ENCODE data around the gene PSME1.

The PSME1 gene

GRCh38 chr14:24172261-24172860 lies 36.4 kb downstream of the PSME1 start:
- Histone ChIP-seq H3K27ac (ENCODE audit: low read depth in 2 of 2, low read length in 2 of 2) (no peak overlapping the region), H3K4me3 (ENCODE audit: low read length in 2 of 2) (peak overlapping the region; percentile 6 to 44)

GRCh38 chr14:24172871-24173281 lies 36.9 kb downstream of the PSME1 start:
- no peaks in the 10 kb centered on the region for H3K27me3 ChIP-seq (ENCODE audit: control insufficient read depth in 2 of 2, insufficient read depth in 2 of 2, low read length in 2 of 2)
- H3K36me3 ChIP-seq (ENCODE audit: control insufficient read depth in 2 of 2, insufficient read depth in 2 of 2, low read length in 2 of 2) = peaks cover 9 to 28% of the 10 kb centered on the region in 2 donors
- H3K9ac ChIP-seq (ENCODE audit: low read depth in 1 of 2, low read length in 2 of 2) = no peak overlapping the region
- no peak overlapping the region for H3K27ac ChIP-seq (ENCODE audit: low read depth in 2 of 2, low read length in 2 of 2)
- no peak overlapping the region for H3K4me3 ChIP-seq (ENCODE audit: low read length in 2 of 2)
- H3K9me3 ChIP-seq (ENCODE audit: control insufficient read depth in 2 of 2, low read length in 2 of 2) = no peaks in the 10 kb centered on the region
- no peaks in the 10 kb centered on the region for H3K4me1 ChIP-seq (ENCODE audit: control insufficient read depth in 2 of 2, insufficient read depth in 2 of 2, low read length in 2 of 2)

More at GRCh38 chr14:24172261-24172860, 36.4 kb downstream of the PSME1 start:
- Histone ChIP-seq H3K9me3 (ENCODE audit: control insufficient read depth in 2 of 2, low read length in 2 of 2) (no peaks in the 10 kb centered on the region), H3K27me3 (ENCODE audit: control insufficient read depth in 2 of 2, insufficient read depth in 2 of 2, low read length in 2 of 2) (no peaks in the 10 kb centered on the region), H3K36me3 (ENCODE audit: control insufficient read depth in 2 of 2, insufficient read depth in 2 of 2, low read length in 2 of 2) (peaks cover 13 to 27% of the 10 kb centered on the region in 2 donors), H3K4me1 (ENCODE audit: control insufficient read depth in 2 of 2, insufficient read depth in 2 of 2, low read length in 2 of 2) (no peaks in the 10 kb centered on the region), H3K9ac (ENCODE audit: low read depth in 1 of 2, low read length in 2 of 2) (no peak overlapping the region)

- Histone ChIP-seq H3K36me3 (ENCODE audit: control insufficient read depth in 2 of 2, insufficient read depth in 2 of 2, low read length in 2 of 2) (peaks cover 41 to 51% of the 10 kb centered on the region in 2 donors), H3K9me3 (ENCODE audit: control insufficient read depth in 2 of 2, low read length in 2 of 2) (no peaks in the 10 kb centered on the region)
Observed at GRCh38 chr14:24176599-24176998, 40.6 kb downstream of the PSME1 start.

DNA sequence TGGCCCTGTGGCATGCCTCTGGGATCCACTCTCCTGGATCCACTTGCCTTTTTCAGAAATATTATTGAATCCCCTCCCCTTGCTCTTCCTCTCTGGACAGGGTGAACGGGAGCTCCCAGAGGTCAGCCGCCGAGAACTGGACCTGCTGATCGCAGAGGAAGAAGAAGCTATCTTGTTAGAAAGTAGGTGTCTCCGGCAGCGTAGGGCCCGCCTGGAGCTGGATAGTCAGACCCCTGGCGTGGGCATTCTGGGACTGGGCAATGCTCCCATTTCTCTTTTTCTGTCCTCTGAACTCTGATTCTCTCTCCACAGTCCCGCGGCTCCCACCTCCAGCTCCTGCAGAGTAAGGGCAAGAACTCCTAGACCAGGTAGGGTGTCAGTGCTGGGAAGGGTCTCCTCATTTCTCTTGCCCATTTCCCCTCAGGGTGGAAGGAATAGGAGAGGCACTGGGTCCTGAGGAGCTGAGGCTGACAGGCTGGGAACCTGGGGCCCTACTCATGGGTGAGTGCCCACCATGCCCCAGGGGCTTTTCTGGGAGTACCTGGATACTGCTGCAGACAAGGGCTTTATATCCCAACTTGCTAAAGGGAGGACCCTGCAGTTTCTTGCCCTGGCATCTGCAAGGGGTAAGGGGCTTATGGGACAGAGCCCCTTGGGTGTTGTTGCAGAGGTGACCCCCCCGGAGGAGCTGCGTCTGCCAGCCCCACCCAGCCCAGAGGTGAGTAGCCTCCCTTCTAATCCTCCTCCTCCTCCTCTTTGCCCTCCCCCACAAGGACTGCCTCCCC lies 41.2 kb downstream of the PSME1 start:
- H3K9me3 ChIP-seq (ENCODE audit: control insufficient read depth in 2 of 2, low read length in 2 of 2) = no peaks in the 10 kb centered on the region
- no peak overlapping the region for H3K27ac ChIP-seq (ENCODE audit: low read depth in 2 of 2, low read length in 2 of 2)
- peaks cover 44 to 57% of the 10 kb centered on the region in 2 donors for H3K36me3 ChIP-seq (ENCODE audit: control insufficient read depth in 2 of 2, insufficient read depth in 2 of 2, low read length in 2 of 2)
- H3K9ac ChIP-seq (ENCODE audit: low read depth in 1 of 2, low read length in 2 of 2) = no peak overlapping the region
- H3K4me3 ChIP-seq (ENCODE audit: low read length in 2 of 2) = no peak overlapping the region
- H3K4me1 ChIP-seq (ENCODE audit: control insufficient read depth in 2 of 2, insufficient read depth in 2 of 2, low read length in 2 of 2) = no peaks in the 10 kb centered on the region
- no peaks in the 10 kb centered on the region for H3K27me3 ChIP-seq (ENCODE audit: control insufficient read depth in 2 of 2, insufficient read depth in 2 of 2, low read length in 2 of 2)

More at GRCh38 chr14:24176599-24176998, 40.6 kb downstream of the PSME1 start:
- Histone ChIP-seq H3K4me3 (ENCODE audit: low read length in 2 of 2) (no peak overlapping the region), H3K27ac (ENCODE audit: low read depth in 2 of 2, low read length in 2 of 2) (no peak overlapping the region), H3K27me3 (ENCODE audit: control insufficient read depth in 2 of 2, insufficient read depth in 2 of 2, low read length in 2 of 2) (no peaks in the 10 kb centered on the region), H3K9ac (ENCODE audit: low read depth in 1 of 2, low read length in 2 of 2) (no peak overlapping the region), H3K4me1 (ENCODE audit: control insufficient read depth in 2 of 2, insufficient read depth in 2 of 2, low read length in 2 of 2) (no peaks in the 10 kb centered on the region)

GRCh38 chr14:24177891-24178290 lies 41.9 kb downstream of the PSME1 start:
- no peak overlapping the region for H3K27ac ChIP-seq (ENCODE audit: low read depth in 2 of 2, low read length in 2 of 2)
- H3K9ac ChIP-seq (ENCODE audit: low read depth in 1 of 2, low read length in 2 of 2) = no peak overlapping the region
- H3K27me3 ChIP-seq (ENCODE audit: control insufficient read depth in 2 of 2, insufficient read depth in 2 of 2, low read length in 2 of 2) = no peaks in the 10 kb centered on the region
- no peaks in the 10 kb centered on the region for H3K9me3 ChIP-seq (ENCODE audit: control insufficient read depth in 2 of 2, low read length in 2 of 2)
- no peaks in the 10 kb centered on the region for H3K4me1 ChIP-seq (ENCODE audit: control insufficient read depth in 2 of 2, insufficient read depth in 2 of 2, low read length in 2 of 2)
- peaks cover 44 to 64% of the 10 kb centered on the region in 2 donors for H3K36me3 ChIP-seq (ENCODE audit: control insufficient read depth in 2 of 2, insufficient read depth in 2 of 2, low read length in 2 of 2)
- no peak overlapping the region for H3K4me3 ChIP-seq (ENCODE audit: low read length in 2 of 2)

- H3K36me3 ChIP-seq (ENCODE audit: control insufficient read depth in 2 of 2, insufficient read depth in 2 of 2, low read length in 2 of 2) = peaks cover 46 to 64% of the 10 kb centered on the region in 2 donors
- H3K4me3 ChIP-seq (ENCODE audit: low read length in 2 of 2) = no peak overlapping the region
Observed at GRCh38 chr14:24178399-24179178, 42.6 kb downstream of the PSME1 start.

DNA sequence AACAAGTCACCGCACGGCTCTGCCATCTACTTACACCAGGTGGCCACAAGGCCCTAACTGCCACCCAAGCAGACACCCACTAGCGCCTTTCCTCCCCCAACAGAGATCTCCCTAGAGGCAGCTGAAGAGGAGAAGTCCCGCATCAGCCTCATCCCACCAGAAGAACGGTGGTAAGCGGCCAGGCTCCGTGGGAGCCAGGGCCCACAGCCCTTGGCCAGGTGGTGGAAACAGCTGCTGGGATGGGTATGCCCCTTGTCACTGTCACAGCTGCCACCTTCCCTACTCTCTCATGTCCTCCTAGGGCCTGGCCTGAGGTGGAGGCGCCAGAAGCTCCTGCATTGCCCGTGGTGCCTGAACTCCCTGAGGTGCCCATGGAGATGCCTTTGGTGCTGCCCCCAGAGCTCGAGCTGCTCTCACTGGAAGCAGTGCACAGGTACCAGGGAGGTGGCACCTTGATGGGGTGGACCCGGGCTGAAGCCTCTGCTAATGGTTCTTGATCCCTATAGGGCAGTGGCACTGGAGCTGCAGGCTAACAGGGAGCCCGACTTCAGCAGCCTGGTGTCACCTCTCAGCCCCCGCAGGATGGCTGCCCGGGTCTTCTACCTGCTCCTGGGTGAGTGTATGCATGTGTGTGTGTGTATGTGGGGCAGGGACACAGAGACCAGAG lies 43.4 kb downstream of the PSME1 start:
- H3K36me3 ChIP-seq (ENCODE audit: control insufficient read depth in 2 of 2, insufficient read depth in 2 of 2, low read length in 2 of 2) = peaks cover 51 to 70% of the 10 kb centered on the region in 2 donors
- H3K4me1 ChIP-seq (ENCODE audit: control insufficient read depth in 2 of 2, insufficient read depth in 2 of 2, low read length in 2 of 2) = no peaks in the 10 kb centered on the region
- H3K9ac ChIP-seq (ENCODE audit: low read depth in 1 of 2, low read length in 2 of 2) = no peak overlapping the region
- no peaks in the 10 kb centered on the region for H3K27me3 ChIP-seq (ENCODE audit: control insufficient read depth in 2 of 2, insufficient read depth in 2 of 2, low read length in 2 of 2)
- H3K9me3 ChIP-seq (ENCODE audit: control insufficient read depth in 2 of 2, low read length in 2 of 2) = no peaks in the 10 kb centered on the region
- H3K27ac ChIP-seq (ENCODE audit: low read depth in 2 of 2, low read length in 2 of 2) = peak overlapping the region in 1 of 2 donors; percentile 16
- no peak overlapping the region for H3K4me3 ChIP-seq (ENCODE audit: low read length in 2 of 2)

More at GRCh38 chr14:24178399-24179178, 42.6 kb downstream of the PSME1 start:
- Histone ChIP-seq H3K9me3 (ENCODE audit: control insufficient read depth in 2 of 2, low read length in 2 of 2) (no peaks in the 10 kb centered on the region), H3K27ac (ENCODE audit: low read depth in 2 of 2, low read length in 2 of 2) (no peak overlapping the region), H3K27me3 (ENCODE audit: control insufficient read depth in 2 of 2, insufficient read depth in 2 of 2, low read length in 2 of 2) (no peaks in the 10 kb centered on the region), H3K9ac (ENCODE audit: low read depth in 1 of 2, low read length in 2 of 2) (no peak overlapping the region), H3K4me1 (ENCODE audit: control insufficient read depth in 2 of 2, insufficient read depth in 2 of 2, low read length in 2 of 2) (no peaks in the 10 kb centered on the region)

GRCh38 chr14:24179961-24180796 lies 44.2 kb downstream of the PSME1 start:
- Histone ChIP-seq H3K4me1 (ENCODE audit: control insufficient read depth in 2 of 2, insufficient read depth in 2 of 2, low read length in 2 of 2) (no peaks in the 10 kb centered on the region), H3K27ac (ENCODE audit: low read depth in 2 of 2, low read length in 2 of 2) (peak overlapping the region in 1 of 2 donors; percentile 38), H3K9me3 (ENCODE audit: control insufficient read depth in 2 of 2, low read length in 2 of 2) (no peaks in the 10 kb centered on the region), H3K36me3 (ENCODE audit: control insufficient read depth in 2 of 2, insufficient read depth in 2 of 2, low read length in 2 of 2) (peaks cover 55 to 75% of the 10 kb centered on the region in 2 donors), H3K27me3 (ENCODE audit: control insufficient read depth in 2 of 2, insufficient read depth in 2 of 2, low read length in 2 of 2) (no peaks in the 10 kb centered on the region), H3K4me3 (ENCODE audit: low read length in 2 of 2) (no peak overlapping the region), H3K9ac (ENCODE audit: low read depth in 1 of 2, low read length in 2 of 2) (no peak overlapping the region)

DNA sequence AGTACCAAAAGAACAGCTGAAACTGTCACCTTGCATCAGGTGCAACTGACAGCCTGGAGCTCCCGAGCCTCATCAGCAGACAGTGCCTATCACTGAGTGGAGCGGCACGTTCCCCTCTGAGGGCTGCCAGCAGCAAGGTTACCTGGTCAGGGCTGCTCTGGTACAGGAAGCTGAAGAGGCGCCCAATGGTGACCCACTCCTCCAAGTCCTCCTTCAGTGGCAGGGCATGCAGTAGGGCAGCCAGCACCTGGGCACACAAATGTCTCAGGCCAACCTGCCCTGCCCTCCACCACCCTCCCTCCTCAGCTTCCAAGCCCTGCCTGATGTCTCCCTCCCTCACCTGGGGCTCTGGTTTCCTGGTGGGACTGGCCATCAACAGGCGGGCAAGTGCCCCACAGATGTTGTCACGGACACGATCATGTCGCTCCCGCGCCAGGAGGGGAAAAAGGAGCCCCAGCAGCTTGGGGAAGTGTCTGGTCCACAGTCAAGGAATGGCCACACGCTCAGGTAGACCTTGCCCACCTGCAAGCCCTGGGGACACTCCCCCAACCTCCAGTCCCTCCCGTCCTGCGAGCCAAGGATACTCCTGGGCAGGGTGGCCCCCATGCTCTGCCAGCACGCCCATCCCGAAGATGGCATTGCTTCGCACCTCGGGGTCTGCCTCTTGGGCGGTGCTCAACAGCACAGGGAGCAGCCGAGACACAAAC lies 45.5 kb downstream of the PSME1 start:
- peaks cover 58 to 85% of the 10 kb centered on the region in 2 donors for H3K36me3 ChIP-seq (ENCODE audit: control insufficient read depth in 2 of 2, insufficient read depth in 2 of 2, low read length in 2 of 2)
- H3K9ac ChIP-seq (ENCODE audit: low read depth in 1 of 2, low read length in 2 of 2) = no peak overlapping the region
- H3K27me3 ChIP-seq (ENCODE audit: control insufficient read depth in 2 of 2, insufficient read depth in 2 of 2, low read length in 2 of 2) = no peaks in the 10 kb centered on the region
- H3K27ac ChIP-seq (ENCODE audit: low read depth in 2 of 2, low read length in 2 of 2) = no peak overlapping the region
- no peaks in the 10 kb centered on the region for H3K4me1 ChIP-seq (ENCODE audit: control insufficient read depth in 2 of 2, insufficient read depth in 2 of 2, low read length in 2 of 2)
- H3K4me3 ChIP-seq (ENCODE audit: low read length in 2 of 2) = no peak overlapping the region
- H3K9me3 ChIP-seq (ENCODE audit: control insufficient read depth in 2 of 2, low read length in 2 of 2) = no peaks in the 10 kb centered on the region

All from mucosa of rectum (tissue), 2 donors.